GM19240 (cell line): ENCODE results near the gene KRTAP5-7.
"Not testable (repeated sequence)": the region's sequence is repeated elsewhere in the genome, so short reads cannot be mapped to it uniquely, and the experiment has no call there.

ENCODE experiments used
- DNase-seq: peaks from one replicate; pipeline ENCODE4 v3.0.0; 2011; ENCODE audit warnings: low spot score; ENCODE audit not compliant: insufficient read length

The KRTAP5-7 gene

DNA sequence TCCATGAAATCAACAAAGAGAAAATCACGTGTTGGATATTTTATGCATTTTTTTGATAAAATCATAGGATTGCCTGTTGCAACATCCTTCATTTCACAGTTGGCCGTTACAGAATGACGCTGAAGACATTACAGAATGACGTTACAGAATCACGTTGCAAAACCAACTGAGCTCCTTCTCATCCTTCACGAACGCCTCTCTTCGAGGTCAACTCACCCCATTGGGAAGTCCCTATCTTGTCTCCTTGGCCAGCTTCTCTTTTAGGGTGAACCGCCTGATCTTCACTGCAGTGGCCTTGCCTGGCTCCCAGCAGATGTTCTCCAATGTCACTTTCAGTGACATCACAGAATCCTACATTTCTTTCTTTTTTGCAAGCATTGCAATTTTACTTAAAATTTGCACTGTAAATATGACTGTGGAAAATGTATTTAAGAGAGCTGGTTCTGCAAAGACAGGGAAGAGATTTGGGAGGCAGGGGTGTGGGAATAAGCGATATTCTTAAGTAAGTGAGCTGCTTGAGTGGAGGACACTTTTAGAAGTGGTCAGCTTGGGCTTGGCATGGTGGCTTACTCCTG, 5.1 kb downstream of the KRTAP5-7 start:
- DNase-seq: no peak

DNA sequence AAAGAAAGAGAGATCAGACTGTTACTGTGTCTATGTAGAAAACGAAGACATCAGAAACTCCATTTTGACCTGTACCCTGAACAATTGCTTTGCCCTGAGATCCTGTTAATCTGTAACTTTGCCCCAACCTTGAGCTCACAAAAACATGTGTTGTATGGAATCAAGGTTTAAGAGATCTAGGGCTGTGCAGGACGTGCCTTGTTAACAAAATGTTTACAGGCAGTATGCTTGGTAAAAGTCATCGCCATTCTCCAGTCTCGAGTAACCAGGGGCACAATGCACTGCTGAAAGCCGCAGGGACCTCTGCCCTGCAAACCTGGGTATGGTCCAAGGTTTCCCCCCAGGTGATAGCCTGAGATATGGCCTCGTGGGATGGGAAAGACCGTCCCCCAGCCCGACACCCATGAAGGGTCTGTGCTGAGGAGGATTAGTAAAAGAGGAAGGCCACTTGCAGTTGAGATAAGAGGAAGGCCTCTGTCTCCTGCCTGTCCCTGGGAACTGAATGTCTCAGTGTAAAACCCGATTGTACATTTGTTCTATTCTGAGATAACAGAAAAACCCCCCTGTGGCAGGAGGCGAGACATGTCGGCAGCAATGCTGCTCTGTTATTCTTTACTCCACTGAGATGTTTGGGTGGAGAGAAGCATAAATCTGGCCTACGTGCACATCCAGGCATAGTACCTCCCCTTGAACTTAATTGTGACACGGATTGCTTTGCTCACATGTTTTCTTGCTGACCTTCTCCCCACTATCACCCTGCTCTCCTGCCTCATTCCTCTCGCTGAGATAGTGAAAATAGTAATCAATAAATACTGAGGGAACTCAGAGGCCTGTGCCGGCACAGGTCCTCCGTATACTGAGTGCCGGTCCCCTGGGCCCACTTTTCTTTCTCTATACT, 7.9 kb downstream of the KRTAP5-7 start:
- DNase-seq: not testable (repeated sequence)

DNA sequence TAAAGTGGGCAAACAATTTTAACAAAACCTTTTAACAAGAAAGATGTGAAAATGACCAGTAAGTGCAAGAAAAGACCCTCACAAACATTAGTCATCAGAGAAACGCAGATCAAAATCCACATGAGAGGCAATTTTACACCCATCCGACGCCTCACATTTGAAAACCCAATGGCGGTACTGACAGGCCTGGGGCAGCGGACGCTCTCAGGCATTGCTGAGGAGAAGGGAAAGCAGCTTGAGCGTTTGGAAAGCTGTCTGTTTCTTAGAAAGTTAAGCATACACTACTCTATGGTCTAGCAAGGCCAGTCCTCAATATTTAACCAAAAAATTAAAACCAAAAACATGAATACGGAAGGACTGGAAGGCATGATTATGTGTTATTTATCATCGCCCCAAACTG, 8.8 kb downstream of the KRTAP5-7 start:
- DNase-seq: no peak

DNA sequence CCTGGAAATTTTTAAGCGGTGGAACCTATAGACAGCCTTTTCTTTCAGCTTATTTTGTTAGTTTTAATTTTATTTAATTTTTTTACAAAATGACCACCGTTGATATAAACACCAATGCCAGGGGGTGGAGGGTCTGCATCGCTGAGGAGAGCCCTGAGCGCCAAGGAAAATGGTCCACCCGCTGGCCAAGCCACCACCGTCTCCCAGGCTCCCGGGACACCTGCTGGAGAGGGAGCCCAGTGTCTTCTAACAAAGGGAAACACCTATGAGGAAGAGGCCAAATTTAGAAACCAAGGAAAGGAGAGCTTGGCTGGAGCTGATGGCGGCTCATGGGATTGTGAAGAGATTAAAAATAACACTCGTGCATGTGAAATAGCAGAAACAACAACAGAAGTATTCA, 10.5 kb downstream of the KRTAP5-7 start:
- no peak for DNase-seq

DNA sequence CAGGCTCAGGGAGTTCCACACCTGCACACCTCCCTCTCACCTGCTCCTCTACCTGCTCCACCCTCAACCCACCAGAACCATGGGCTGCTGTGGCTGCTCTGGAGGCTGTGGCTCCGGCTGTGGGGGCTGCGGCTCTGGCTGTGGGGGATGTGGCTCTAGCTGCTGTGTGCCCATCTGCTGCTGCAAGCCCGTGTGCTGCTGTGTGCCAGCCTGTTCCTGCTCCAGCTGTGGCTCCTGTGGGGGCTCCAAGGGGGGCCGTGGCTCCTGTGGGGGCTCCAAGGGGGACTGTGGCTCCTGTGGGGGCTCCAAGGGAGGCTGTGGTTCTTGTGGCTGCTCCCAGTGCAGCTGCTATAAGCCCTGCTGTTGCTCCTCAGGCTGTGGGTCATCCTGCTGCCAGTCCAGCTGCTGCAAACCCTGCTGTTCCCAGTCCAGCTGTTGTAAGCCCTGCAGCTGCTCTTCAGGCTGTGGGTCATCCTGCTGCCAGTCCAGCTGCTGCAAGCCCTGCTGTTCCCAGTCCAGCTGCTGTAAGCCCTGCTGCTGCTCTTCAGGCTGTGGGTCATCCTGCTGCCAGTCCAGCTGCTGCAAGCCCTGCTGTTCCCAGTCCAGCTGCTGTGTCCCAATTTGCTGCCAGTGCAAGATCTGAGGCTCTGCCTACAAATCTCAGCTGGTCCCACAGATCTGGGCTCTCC, 11.1 kb downstream of the KRTAP5-7 start, which contains the start of gene KRTAP5-8:
KRTAP5-8 (plus strand) TSS at position 49 of the 689 bp plus-strand sequence; CDS start at position 80, 31 bp downstream.
- DNase-seq: not testable (repeated sequence)

DNA sequence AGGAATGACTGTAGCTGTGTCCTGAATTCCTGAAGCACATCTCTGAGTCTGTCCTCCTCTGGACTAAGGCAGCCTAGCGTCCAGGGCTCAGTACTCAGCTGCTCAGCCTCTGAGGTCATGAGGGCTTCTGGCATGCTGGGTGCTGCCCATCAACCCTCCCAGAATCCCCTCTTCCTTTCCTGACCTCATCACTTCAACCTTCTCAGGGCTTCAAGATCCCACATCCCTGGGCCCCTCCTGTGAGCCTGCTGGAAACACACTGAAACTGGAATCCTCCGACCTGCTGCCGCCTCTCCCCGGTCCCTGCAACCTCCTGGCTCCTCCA, 11.6 kb downstream of the KRTAP5-7 start:
- DNase-seq: no peak

DNA sequence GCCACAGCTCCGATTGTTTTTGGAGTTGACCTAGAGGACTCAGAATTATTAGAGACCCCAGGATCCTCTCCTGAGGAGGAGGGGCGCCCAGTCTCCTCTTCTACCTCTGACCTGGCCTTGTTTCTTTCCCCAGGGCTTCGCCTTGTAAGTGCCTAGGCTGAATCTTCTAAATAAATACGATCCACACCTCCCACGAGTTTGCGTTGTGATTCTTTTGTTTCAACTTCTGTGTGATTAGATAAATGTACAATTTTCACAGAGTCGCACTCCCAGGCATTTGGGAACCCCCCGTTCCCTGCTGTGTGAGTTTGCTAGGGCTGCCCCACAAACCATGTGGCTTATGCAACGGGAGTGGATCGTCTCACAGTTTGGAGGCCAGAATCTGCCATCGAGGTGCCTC, 11.9 kb downstream of the KRTAP5-7 start:
- no peak for DNase-seq

DNA sequence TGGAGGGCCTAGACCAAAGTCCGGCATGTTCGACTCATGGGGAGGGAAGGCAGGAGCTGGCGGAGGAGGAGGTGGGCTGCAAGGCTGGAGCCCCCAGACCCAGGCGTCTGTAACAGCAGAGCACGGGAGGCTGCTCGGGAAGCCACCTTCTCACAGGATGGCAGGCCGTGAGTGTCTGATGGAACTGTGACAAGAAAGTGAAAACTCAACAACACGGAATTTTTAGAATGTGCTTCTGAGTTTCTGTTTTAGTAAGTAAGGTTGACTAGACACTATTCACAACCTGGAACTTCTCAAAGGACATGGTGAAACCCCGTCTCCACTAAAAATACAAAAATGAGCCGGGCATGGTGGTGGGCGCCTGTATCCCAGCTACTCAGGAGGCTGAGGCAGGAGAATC, 12.9 kb downstream of the KRTAP5-7 start:
- DNase-seq: not testable (repeated sequence)

DNA sequence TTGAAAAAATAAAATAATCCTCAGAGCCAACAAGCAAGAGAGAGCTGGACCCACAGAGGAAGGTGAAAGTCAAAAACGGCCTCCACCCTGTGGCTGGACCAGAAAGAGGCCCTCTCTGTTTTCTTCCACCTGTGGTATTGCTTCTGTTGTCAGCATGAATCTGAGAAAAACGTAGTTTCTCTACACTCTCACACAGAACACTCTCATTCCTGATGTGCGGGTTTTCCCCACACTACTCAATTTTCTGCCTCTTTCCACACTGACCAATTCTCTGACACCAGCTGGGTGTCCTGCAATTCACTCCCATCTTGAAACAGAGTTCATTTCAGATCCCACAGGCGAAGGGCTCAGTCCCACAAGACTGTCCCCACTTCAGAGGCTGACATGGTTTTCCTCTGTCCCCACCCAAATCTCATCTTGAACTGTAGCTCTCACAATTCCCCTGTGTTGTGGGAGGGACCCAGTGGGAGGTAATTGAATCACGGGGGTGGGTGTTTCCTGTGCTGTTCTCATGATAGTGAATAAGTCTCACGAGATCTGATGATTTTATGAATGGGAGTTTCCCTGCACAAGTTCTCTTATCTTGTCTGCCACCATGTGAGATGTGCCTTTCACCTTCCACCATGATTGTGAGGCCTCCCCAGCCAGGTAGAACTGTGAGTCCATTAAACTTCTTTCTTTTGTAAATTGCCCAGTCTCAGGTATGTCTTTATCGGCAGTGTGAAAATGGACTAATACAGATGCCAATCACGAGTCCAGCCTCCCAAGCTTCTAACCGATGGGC, 13.6 kb downstream of the KRTAP5-7 start:
- not testable (repeated sequence) for DNase-seq

DNA sequence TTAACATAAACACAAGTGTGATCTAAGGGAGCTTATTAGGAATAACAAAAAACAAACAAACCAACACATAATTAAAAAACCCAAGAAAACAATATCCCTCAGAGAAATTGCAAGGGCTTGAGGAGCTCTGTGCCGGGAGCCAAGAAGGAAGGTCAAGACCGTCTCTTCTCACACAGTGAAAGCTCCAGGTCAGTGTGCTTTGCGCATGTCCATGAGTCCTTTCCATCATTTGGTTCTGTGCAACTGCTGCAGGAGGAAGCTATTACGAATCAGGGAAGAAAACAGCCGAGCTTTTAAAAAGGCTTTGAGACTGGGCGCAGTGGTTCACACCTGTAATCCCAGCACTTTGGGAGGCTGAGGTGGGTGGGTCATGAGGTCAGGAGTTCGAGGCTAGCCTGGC, 15.3 kb downstream of the KRTAP5-7 start:
- DNase-seq: no peak

DNA sequence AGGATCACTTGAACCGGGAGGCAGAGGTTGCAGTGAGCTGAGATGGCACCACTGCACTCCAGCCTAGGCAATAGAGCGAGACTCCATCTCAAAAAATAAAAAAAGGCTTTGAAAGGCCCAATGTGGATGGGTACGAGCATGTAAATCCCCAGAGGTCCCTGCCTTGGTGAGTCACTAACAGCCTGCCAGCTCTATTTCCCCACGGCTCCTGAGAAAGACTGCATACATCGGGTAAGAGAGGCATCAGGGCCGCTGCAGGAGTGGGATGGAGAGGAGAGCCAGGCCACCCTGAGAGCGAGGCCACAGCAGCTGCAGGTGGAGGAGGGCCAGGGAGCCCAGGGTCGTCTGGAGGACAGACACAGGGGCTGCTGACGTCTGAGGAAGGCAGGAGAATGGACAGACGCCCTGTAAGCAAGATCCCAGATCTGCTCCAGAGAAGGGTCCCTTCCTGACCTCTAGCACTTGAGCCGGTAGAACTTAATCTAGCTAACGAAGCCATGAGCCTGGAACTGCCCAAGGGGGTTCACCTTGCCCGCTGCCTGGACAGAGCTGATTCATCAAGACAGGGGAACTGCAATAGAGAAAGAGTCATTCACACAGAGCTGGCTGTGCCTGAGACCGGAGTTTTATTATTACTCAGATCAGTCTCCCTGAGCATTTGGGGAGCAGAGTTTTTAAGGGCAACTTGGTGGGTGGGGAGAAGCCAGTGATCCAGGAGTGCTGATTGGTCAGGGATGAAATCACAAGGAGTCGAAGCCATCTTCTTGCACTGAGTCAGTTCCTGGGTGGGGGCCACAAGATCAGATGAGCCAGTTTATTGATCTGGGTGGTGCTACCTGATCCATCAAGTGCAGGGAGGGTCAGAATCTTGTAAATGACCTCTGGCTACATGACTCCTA, 16.1 kb downstream of the KRTAP5-7 start:
- no peak for DNase-seq

DNA sequence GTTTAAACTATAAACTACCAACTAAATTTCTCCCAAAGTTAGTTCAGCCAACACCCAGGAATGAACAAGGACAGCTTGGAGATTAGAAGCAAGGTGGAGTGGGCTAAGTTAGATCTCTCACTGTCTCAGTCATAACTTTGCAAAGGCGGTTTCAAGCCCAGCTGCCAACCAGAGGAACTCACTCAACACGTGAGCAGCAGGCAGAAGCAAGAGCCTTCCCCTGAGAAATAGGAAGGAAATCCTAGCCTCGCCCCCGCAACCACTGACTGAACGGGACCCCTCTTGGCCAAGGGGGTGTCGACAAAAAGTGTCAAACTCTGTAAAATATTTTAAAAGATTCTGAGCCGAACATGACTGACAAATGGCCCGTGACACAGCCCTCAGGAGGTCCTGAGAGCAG, 16.8 kb downstream of the KRTAP5-7 start:
- no peak for DNase-seq

DNA sequence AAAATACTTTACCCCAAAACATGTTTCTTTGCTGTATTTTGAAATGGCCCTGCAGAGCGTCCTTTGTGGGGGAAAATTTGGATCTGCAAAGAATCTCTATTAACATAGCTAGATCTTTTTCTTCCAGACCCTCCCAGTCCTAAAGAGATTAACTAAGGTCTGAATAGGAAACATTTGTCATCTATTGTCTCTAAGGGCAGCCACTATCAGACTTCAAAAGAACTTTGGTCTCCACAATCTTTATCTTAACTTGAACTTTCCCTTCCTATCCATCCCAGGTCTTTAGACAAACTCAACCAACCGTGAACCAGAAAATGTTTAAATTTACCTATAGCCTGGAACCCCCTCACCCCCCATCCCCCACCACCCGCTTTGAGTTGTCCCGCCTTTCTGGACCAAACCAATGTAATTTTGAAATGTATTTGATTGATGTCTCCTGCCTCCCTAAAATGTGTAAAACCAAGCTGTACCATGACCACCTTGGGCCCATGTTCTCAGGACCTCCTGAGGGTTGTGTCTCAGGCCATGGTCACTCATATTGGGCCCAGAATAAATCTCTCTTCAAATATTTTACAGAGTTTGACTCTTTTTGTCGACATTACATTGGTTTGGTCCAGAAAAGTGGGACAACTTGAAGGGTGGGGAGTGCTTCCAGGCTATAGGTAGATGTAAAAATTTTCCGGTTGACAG, 17.6 kb downstream of the KRTAP5-7 start:
- no peak for DNase-seq

DNA sequence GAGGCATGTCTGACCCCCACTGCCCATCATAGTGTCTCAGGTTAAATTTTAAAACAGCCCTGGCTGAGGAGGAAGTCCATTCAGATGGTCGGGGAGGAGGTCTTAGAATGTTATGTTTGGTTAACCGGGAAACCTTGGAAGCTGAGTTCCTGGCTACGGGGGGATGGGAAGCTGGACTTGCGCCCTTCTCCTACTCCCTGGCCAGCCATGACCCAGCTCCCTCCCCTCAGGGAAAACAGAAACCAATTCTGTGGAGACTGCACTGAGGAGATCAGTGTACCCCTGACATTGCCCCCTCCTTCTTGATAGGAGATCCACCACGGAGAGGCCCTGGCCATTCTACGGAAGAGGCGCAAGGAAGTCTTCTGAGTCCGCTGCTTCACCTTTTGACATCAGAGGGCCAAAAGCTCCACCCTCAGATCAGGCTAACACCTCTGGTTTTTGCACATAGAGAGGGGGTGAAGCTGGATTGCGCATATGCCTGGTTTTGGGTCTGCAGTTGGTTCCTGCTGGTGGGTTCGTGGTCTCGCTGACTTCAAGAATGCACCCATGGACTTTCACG, 18.4 kb downstream of the KRTAP5-7 start:
- no peak for DNase-seq

DNA sequence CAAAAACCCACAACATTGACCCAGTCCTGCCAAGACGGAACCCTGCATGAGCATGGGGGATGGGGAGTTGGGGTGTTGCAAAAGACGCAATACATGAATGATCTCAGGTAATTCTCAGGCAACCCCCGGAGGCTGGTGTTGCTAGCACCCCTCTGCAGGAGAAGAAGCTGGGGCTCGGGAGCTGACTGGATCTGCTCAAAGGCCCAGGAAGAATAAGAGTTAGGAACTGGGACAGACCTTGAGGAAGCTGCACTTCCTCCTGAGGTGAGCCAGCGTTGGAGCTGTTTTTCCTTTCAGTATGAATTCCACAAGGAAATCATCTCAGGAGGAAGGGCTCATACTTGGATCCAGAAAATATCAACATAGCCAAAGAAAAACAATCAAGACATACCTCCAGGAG, 21.1 kb downstream of the KRTAP5-7 start, which contains the start of gene KRTAP5-9:
KRTAP5-9 (plus strand) TSS at position 301 of the 400 bp plus-strand sequence. CDS start 238 bp downstream, outside the sequence.
- DNase-seq: no peak

DNA sequence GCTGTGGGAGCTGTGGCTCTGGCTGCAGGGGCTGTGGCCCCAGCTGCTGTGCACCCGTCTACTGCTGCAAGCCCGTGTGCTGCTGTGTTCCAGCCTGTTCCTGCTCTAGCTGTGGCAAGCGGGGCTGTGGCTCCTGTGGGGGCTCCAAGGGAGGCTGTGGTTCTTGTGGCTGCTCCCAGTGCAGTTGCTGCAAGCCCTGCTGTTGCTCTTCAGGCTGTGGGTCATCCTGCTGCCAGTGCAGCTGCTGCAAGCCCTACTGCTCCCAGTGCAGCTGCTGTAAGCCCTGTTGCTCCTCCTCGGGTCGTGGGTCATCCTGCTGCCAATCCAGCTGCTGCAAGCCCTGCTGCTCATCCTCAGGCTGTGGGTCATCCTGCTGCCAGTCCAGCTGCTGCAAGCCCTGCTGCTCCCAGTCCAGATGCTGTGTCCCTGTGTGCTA, 21.7 kb downstream of the KRTAP5-7 start:
- no peak for DNase-seq

DNA sequence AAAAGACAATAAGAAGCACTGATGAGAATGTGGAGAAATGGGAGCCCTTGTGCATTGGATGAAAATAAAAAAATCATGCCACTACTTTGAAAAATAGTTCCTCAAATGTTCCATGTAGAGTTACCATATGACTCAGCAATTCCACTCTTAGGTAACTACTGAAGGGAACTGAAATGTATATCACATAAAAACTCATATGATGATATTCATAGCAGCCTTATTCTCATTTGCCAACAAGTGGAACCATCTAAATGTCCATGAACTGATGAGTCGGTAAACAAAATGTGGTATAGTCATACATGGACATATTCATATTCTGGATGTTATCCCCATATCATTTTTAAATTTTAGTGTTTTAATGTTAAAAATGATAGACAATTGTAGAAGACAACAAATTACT, 24.6 kb downstream of the KRTAP5-7 start:
- DNase-seq: no peak

DNA sequence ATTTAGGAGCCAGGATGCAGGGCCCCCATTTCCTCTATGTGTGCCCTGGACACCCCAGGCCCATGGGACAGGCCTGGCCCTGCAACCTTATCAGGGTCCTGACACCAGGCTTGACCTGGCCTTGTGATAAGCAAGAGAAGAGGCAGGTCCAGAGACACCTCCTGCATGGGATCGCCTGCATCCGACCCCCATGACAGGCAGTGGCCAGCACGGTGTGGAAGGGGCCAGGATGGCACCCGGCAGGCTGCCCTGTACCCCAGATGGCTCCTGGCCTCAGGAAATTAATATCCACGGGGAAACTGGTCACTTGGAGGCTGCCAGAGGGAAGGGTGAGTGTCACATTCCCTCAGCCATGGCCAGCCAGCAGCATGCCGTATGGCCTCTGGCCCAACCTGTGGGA, 27.9 kb downstream of the KRTAP5-7 start:
- no peak for DNase-seq

DNA sequence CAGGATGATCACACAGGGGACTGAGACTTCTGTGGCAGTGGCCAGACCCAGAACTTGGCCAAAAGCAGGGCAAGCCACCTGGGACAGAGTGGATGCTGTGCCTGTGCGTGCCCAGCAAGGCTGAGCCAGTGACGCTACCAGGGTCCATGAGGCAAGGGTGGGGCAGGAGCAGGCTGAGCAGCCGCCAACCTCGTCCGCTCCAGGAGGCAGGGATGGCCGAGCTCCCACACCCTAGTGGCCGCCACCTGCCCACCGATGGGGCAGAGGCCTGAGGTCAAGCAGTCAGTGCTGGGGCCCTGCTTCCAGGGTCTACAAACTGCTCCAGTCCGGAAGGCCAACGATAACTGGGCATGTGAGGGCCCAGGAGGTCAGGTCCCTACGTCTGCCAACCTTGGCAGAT, 28.4 kb downstream of the KRTAP5-7 start:
- no peak for DNase-seq
